ENCODE results near the gene PNPLA5.

PNPLA5 gene

DNA sequence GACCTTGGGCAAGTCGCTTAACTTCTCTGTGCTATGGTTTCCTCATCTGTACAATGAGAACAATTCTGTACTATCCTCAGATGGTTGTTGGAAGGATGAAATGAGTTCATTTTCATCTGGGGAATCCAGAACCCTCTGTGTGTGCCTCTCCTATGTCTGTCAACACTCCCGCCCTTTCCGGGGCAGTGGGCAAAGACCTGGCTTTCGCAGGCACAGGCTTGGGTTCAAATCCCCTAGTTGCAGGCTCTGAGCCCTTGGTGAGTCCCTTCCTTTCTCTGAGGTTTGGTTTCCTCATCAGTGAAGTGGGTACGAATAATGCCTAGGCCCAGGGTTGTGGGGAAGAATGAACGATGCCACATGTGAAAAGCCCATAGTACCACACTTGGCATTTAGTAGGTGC, 6.0 kb downstream of the PNPLA5 start:
- TF ChIP-seq, protein P1, sequence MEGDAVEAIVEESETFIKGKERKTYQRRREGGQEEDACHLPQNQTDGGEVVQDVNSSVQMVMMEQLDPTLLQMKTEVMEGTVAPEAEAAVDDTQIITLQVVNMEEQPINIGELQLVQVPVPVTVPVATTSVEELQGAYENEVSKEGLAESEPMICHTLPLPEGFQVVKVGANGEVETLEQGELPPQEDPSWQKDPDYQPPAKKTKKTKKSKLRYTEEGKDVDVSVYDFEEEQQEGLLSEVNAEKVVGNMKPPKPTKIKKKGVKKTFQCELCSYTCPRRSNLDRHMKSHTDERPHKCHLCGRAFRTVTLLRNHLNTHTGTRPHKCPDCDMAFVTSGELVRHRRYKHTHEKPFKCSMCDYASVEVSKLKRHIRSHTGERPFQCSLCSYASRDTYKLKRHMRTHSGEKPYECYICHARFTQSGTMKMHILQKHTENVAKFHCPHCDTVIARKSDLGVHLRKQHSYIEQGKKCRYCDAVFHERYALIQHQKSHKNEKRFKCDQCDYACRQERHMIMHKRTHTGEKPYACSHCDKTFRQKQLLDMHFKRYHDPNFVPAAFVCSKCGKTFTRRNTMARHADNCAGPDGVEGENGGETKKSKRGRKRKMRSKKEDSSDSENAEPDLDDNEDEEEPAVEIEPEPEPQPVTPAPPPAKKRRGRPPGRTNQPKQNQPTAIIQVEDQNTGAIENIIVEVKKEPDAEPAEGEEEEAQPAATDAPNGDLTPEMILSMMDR (IDR thresholded peaks at IDR 0.05), result no peak
- Mint-ChIP-seq H3K27me3 (ENCODE audit: low read depth, poor library complexity) (peaks cover 56% of the 10 kb centered on the region), H3K4me1 (no peaks in the 10 kb centered on the region), H3K4me3 (no peak overlapping the region), H3K27ac (no peak overlapping the region), H3K9me3 (no peaks in the 10 kb centered on the region), H3K36me3 (ENCODE audit: low read depth) (no peaks in the 10 kb centered on the region)
- DNase-seq, result no peak

DNA sequence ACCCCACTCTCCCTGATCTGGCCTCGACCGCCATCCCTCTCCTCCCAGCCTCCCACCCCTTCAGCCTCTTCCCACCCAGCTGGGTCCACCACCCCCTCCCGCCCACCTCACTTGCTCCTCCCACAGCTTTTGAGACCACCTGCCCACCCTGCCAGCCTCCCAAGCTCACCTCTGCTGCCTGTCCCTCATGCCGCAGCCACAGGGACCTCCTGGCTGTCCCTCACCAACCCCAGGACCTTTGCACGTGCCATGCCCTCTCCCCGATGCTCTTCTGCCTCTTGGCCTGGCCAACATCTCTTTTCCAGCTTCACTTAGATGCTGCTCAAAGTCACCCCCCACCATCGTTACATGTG, 6.5 kb downstream of the PNPLA5 start:
- no peaks in the 10 kb centered on the region for H3K36me3 Mint-ChIP-seq (ENCODE audit: low read depth)
- no peaks in the 10 kb centered on the region for H3K4me1 Mint-ChIP-seq
- H3K27me3 Mint-ChIP-seq (ENCODE audit: low read depth, poor library complexity), result peaks cover 52% of the 10 kb centered on the region
- TF ChIP-seq, protein P1 (IDR thresholded peaks at IDR 0.05), result no peak
- H3K4me3 Mint-ChIP-seq, result no peak overlapping the region
- H3K9me3 Mint-ChIP-seq, result no peaks in the 10 kb centered on the region
- no peak overlapping the region for H3K27ac Mint-ChIP-seq
- no peak for DNase-seq

DNA sequence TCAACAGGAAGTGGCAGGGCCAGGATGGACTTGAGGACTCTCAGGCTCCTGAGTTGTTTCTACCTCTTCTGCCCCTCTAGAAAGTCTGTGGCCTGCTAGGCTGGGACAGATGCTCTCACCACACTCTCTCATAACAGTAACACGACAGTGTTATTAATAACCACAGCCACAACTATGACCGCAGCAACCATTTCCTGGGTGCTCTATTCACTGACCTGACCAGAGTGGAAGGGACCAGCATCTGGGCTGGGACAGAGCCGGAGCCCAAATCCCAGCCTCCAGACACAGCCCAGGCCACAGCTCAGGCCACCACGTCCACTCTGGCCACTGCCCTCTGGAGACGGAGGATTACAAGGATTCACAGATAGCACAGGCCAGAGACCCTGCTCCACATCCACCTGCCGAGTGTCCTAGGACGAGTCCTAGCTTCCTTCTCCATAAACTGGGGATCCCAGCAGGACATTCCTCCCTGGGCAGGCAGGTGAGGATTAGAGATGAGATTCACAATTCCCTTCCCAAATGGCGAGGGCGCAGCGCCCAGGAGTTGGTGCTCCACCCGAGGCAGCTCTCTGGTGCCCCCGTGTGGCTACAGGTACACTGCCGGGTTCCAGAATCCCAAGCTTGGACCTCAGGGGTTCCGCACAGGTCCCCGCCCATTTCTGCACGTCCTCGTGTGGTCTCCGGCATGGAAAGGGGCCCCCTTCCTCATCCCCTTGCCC, 7.1 kb downstream of the PNPLA5 start:
- H3K4me1 Mint-ChIP-seq, result no peaks in the 10 kb centered on the region

DNA sequence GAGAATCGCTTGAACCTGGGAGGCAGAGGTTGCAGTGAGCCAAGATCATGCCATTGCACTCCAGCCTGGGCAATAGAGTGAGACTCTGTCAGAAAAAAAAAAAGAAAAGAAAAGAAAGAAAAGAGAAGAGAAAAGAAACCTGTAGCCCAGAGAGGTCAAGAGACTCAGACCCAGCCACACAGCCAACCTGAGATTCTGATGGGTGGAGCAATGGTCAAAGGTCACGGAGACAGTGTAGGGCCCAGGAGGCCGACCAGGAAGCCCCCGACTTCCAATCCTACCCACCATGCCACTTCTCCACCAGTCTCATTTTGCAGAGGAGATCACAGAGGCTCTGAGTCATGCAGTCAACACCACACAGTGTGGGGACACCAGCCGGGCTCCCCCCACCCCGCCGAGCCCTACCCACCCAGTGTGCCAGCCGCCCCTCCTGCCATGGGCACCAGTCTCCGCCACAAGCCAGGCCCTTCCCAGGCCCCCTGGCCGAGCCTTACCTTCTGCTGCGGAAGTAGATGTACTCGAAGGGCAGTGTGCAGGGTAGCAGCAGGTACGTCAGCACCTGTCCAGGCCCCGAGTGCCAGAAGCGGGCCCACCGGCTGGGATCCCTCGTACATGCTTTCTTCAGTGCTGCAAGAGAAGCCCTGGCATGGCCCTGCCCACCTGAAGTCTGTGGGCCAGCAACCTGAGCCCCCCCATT, 7.9 kb downstream of the PNPLA5 start:
- H3K36me3 Mint-ChIP-seq (ENCODE audit: low read depth), result no peaks in the 10 kb centered on the region
- H3K4me1 Mint-ChIP-seq, result no peaks in the 10 kb centered on the region
- peaks cover 38% of the 10 kb centered on the region for H3K27me3 Mint-ChIP-seq (ENCODE audit: low read depth, poor library complexity)
- no peak overlapping the region for H3K27ac Mint-ChIP-seq
- no peak overlapping the region for H3K4me3 Mint-ChIP-seq
- TF ChIP-seq, protein P1 (IDR thresholded peaks at IDR 0.05), result no peak
- no peak for DNase-seq
- no peaks in the 10 kb centered on the region for H3K9me3 Mint-ChIP-seq

More for the DNA sequence above, 7.1 kb downstream of the PNPLA5 start:
- TF ChIP-seq, protein P1 (IDR thresholded peaks at IDR 0.05), result peak; percentile 79
- H3K4me3 Mint-ChIP-seq, result no peak overlapping the region
- DNase-seq, result peak; percentile 79
- no peaks in the 10 kb centered on the region for H3K9me3 Mint-ChIP-seq
- H3K27ac Mint-ChIP-seq, result no peak overlapping the region
- peaks cover 47% of the 10 kb centered on the region for H3K27me3 Mint-ChIP-seq (ENCODE audit: low read depth, poor library complexity)
- H3K36me3 Mint-ChIP-seq (ENCODE audit: low read depth), result no peaks in the 10 kb centered on the region

DNA sequence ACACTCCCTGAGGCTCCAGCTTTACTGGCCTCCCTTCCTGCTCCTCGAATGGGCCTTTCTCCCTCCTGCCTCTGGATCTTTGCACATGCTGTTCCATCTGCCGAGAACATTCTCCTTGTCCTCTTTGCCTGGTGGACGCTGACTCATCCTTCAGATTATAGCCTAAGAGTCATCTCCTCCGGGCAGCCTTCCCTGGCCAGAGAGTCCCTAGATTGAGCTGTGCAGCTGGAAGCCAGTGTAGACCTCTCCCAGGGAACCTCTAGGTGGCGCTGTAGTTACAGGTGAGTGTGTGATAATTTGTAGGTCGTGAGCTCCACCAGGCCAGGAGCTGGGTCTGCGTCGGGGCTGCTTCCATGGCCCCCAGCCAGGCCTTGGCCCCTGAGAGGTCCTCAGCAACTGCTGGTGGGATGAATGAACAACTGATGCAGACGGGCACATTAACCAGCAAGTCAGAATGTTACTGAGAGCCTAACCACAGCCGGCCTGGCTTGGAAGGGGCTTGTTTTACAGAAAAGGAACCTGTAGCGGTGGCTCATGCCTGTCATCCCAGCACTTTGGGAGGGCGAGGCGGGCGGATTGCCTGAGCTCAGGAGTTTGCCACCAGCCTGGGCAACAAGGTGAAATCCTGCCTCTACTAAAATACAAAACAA, 8.7 kb downstream of the PNPLA5 start:
- Mint-ChIP-seq H3K9me3 (no peaks in the 10 kb centered on the region), H3K36me3 (ENCODE audit: low read depth) (no peaks in the 10 kb centered on the region), H3K4me3 (no peak overlapping the region), H3K27ac (no peak overlapping the region), H3K4me1 (no peaks in the 10 kb centered on the region), H3K27me3 (ENCODE audit: low read depth, poor library complexity) (peaks cover 31% of the 10 kb centered on the region)
- DNase-seq, result peak; percentile 73
- TF ChIP-seq, protein P1 (IDR thresholded peaks at IDR 0.05), result peak; percentile 74

All from nephron progenitor cell (in vitro differentiated cells).